Measurements from ENCODE around the gene KIF6.
A peak's percentile ranks its signal among the peaks of the same experiment; 100 is the strongest.
"Not testable (repeated sequence)": the region's sequence is repeated elsewhere in the genome, so short reads cannot be mapped to it uniquely, and the experiment has no call there.

The KIF6 gene

GRCh38 chr6:39724787-39725631 lies at the start of gene KIF6:
Gene KIF6, minus strand, starts transcription at chr6:39725408. Its CDS starts 98 bp downstream, at chr6:39725310.
- peak; percentile 64 to 65 for DNase-seq (ENCODE audit: low read depth in 2 of 2)

GRCh38 chr6:39773782-39774181 lies 48.6 kb upstream of the KIF6 start:
- DNase-seq (ENCODE audit: low read depth in 2 of 2) = no peak

GRCh38 chr6:39772559-39773273 lies 47.5 kb upstream of the KIF6 start:
- DNase-seq (ENCODE audit: low read depth in 2 of 2) = no peak

- no peak for DNase-seq (ENCODE audit: low read depth in 2 of 2)
Observed at GRCh38 chr6:39770446-39770845, 45.2 kb upstream of the KIF6 start.

GRCh38 chr6:39769012-39769411 lies 43.8 kb upstream of the KIF6 start:
- DNase-seq (ENCODE audit: low read depth in 2 of 2) = no peak

GRCh38 chr6:39765508-39766065 lies 40.4 kb upstream of the KIF6 start:
- DNase-seq (ENCODE audit: low read depth in 2 of 2) = no peak

GRCh38 chr6:39760226-39760952 lies 35.2 kb upstream of the KIF6 start:
- no peak for DNase-seq (ENCODE audit: low read depth in 2 of 2)

GRCh38 chr6:39758905-39759605 lies 33.8 kb upstream of the KIF6 start:
- no peak for DNase-seq (ENCODE audit: low read depth in 2 of 2)

GRCh38 chr6:39756582-39756981 lies 31.4 kb upstream of the KIF6 start:
- no peak for DNase-seq (ENCODE audit: low read depth in 2 of 2)

GRCh38 chr6:39755231-39755630 lies 30.0 kb upstream of the KIF6 start:
- DNase-seq (ENCODE audit: low read depth in 2 of 2) = no peak

GRCh38 chr6:39754514-39755115 lies 29.4 kb upstream of the KIF6 start:
- DNase-seq (ENCODE audit: low read depth in 2 of 2) = no peak

GRCh38 chr6:39753725-39754045 lies 28.5 kb upstream of the KIF6 start:
- no peak for DNase-seq (ENCODE audit: low read depth in 2 of 2)

- no peak for DNase-seq (ENCODE audit: low read depth in 2 of 2)
Observed at GRCh38 chr6:39752835-39753724, 27.9 kb upstream of the KIF6 start.

- no peak for DNase-seq (ENCODE audit: low read depth in 2 of 2)
Observed at GRCh38 chr6:39746795-39747194, 21.6 kb upstream of the KIF6 start.

- no peak for DNase-seq (ENCODE audit: low read depth in 2 of 2)
Observed at GRCh38 chr6:39733704-39734103, 8.5 kb upstream of the KIF6 start.

GRCh38 chr6:39731565-39731964 lies 6.4 kb upstream of the KIF6 start:
- no peak for DNase-seq (ENCODE audit: low read depth in 2 of 2)

- no peak for DNase-seq (ENCODE audit: low read depth in 2 of 2)
Observed at GRCh38 chr6:39729945-39730344, 4.7 kb upstream of the KIF6 start.

- DNase-seq (ENCODE audit: low read depth in 2 of 2) = no peak
Observed at GRCh38 chr6:39725632-39725997, 407 bp upstream of the KIF6 start.

- not testable (repeated sequence) for DNase-seq (ENCODE audit: low read depth in 2 of 2)
Observed at GRCh38 chr6:39723350-39723749, 1.9 kb downstream of the KIF6 start.

- no peak for DNase-seq (ENCODE audit: low read depth in 2 of 2)
Observed at GRCh38 chr6:39714802-39715201, 10.4 kb downstream of the KIF6 start.

Measured in activated CD4-positive, alpha-beta T cell treated with anti-CD3 and anti-CD28 coated beads for 24 hours (primary cell).